ENCODE results near the gene HOXC6.
"Not testable (repeated sequence)": the region's sequence is repeated elsewhere in the genome, so short reads cannot be mapped to it uniquely, and the experiment has no call there.

Gene HOXC6

GRCh38 chr12:54068418-54069070 lies 40.3 kb downstream of the HOXC6 start:
- no peak overlapping the region for H3K27ac ChIP-seq
- TF ChIP-seq, protein P1, sequence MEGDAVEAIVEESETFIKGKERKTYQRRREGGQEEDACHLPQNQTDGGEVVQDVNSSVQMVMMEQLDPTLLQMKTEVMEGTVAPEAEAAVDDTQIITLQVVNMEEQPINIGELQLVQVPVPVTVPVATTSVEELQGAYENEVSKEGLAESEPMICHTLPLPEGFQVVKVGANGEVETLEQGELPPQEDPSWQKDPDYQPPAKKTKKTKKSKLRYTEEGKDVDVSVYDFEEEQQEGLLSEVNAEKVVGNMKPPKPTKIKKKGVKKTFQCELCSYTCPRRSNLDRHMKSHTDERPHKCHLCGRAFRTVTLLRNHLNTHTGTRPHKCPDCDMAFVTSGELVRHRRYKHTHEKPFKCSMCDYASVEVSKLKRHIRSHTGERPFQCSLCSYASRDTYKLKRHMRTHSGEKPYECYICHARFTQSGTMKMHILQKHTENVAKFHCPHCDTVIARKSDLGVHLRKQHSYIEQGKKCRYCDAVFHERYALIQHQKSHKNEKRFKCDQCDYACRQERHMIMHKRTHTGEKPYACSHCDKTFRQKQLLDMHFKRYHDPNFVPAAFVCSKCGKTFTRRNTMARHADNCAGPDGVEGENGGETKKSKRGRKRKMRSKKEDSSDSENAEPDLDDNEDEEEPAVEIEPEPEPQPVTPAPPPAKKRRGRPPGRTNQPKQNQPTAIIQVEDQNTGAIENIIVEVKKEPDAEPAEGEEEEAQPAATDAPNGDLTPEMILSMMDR (IDR thresholded peaks at IDR 0.05) = no peak
- no peak for TF ChIP-seq ZFX (IDR thresholded peaks at IDR 0.05; ENCODE audit: borderline replicate concordance)

DNA sequence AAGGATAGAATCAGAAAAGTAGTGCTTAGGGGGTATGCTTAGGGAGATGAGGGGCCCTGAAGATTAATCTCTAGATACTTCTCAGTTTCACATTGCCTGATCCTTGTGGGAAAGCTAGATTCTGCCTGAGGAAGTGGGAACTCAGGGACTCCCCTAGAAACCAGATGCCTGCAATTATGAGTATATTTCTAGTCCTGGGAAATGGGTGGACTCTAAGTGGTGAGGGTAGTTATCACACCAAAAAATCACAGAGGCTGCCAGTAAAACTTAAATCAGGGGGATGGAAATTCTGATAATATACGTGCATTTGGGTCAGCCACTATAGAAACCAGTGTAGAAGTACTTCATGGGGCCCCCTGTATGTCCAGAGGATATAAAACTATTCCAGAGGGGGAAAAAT lies 43.7 kb downstream of the HOXC6 start:
- TF ChIP-seq, protein P1 (IDR thresholded peaks at IDR 0.05) = no peak
- TF ChIP-seq ZFX (IDR thresholded peaks at IDR 0.05; ENCODE audit: borderline replicate concordance) = no peak

GRCh38 chr12:54074308-54074707 lies 46.1 kb downstream of the HOXC6 start:
- TF ChIP-seq ZFX (IDR thresholded peaks at IDR 0.05; ENCODE audit: borderline replicate concordance) = no peak
- TF ChIP-seq, protein P1 (IDR thresholded peaks at IDR 0.05) = no peak
- no peak overlapping the region for H3K27ac ChIP-seq

More for the DNA sequence above, 43.7 kb downstream of the HOXC6 start:
- no peak overlapping the region for H3K27ac ChIP-seq

GRCh38 chr12:54075409-54075808 lies 47.2 kb downstream of the HOXC6 start:
- TF ChIP-seq ZFX (IDR thresholded peaks at IDR 0.05; ENCODE audit: borderline replicate concordance) = no peak
- TF ChIP-seq, protein P1 (IDR thresholded peaks at IDR 0.05) = no peak
- no peak overlapping the region for H3K27ac ChIP-seq

DNA sequence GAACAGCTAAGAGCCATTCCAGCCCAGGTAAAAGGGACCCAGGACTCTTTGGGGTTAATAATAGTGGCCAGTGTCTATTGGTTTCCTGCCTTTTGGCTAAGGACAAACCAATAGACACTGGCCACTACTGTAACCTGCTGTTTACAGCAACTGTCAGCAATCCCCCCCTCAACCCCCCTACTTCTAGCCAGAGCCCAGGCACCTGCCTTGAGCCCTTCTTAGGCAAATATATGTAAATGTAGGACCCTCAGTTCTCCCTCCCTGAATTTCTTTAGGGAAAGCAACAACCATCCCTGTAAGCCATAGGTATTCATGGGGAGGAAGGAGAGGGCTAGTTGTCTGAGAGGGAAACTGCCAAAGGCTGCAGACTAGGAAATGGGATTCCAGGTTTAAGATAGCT lies 47.7 kb downstream of the HOXC6 start:
- TF ChIP-seq, protein P1 (IDR thresholded peaks at IDR 0.05) = no peak
- TF ChIP-seq ZFX (IDR thresholded peaks at IDR 0.05; ENCODE audit: borderline replicate concordance) = no peak
- H3K27ac ChIP-seq = no peak overlapping the region

- H3K27ac ChIP-seq = not testable (repeated sequence)
These were observed 49.6 kb downstream of the HOXC6 start for GRCh38 chr12:54077843-54078242.

DNA sequence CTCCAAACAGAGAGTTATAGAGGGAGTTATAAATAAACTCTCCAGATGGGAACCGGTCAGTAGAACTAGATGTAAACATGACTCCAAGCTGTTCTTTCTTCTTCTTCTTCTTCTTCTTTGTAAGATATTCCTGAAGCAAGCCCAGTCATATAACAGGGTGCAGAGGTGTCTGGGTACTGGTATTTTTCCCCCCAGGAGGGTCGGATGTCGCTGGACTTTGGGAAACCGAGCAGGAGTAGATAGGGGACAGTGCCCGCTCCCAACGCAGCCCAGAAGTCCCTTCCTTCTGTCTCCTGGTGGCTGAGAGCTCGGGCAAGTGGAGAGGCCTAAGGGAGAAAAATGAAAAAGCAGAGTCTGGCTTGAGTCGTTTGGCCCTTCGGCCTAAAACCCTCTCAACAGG lies 50.9 kb downstream of the HOXC6 start:
- H3K27ac ChIP-seq = not testable (repeated sequence)
